Esophagus muscularis mucosa (tissue), 4 donors: ENCODE measurements around the gene MRC2.

Experiments used
- EP300 ChIP-seq: sonication (generic); formaldehyde crosslinking; IDR thresholded peaks from one replicate; pipeline ENCODE4 v1.6.1; 2017; ENCODE audit warnings: antibody characterized with exemption
- POLR2A ChIP-seq: fragments of 450-650 bp; IDR thresholded peaks from one replicate; pipeline ENCODE4 v1.6.1; 2017; ENCODE audit warnings: antibody characterized with exemption, moderate library complexity, mild to moderate bottlenecking, low read depth
- POLR2AphosphoS5 ChIP-seq, 2 donors: sonication (generic); formaldehyde crosslinking; IDR thresholded peaks; one replicate each; pipeline ENCODE4 v1.6.1; 2017; ENCODE audit warnings: antibody characterized with exemption in 2 of 2
- TF ChIP-seq, protein P1 (sequence below), 3 experiments: fragments of 200-600 bp in 2 of 3; fragments of 450-650 bp in 1 of 3; sonication (generic) in 2 of 3; IDR thresholded peaks; one replicate each; pipeline ENCODE4 v1.5.1; 2017 to 2019; ENCODE audit warnings: antibody characterized with exemption in 3 of 3, mild to moderate bottlenecking in 2 of 3, moderate library complexity in 1 of 3

DNA sequence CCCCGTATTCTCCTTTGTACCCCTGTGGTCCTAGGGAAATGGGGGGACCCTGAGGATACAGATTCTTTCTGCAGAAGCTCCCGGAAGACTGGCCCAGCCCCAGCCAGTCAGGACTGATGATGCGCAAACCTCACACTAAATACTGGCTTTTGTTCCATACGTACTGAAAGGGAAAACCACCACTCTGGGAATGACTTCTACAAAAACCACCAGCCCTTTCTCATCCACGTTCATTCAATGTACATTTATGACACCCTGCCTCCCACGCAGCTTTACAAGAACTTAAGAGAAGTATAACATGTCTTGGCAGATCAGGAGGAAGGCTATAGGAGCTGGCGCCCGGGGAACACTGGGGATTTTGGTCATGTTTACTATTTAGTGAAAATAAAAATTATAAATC is 110.0 kb downstream of the MRC2 start:
- TF ChIP-seq, protein P1, sequence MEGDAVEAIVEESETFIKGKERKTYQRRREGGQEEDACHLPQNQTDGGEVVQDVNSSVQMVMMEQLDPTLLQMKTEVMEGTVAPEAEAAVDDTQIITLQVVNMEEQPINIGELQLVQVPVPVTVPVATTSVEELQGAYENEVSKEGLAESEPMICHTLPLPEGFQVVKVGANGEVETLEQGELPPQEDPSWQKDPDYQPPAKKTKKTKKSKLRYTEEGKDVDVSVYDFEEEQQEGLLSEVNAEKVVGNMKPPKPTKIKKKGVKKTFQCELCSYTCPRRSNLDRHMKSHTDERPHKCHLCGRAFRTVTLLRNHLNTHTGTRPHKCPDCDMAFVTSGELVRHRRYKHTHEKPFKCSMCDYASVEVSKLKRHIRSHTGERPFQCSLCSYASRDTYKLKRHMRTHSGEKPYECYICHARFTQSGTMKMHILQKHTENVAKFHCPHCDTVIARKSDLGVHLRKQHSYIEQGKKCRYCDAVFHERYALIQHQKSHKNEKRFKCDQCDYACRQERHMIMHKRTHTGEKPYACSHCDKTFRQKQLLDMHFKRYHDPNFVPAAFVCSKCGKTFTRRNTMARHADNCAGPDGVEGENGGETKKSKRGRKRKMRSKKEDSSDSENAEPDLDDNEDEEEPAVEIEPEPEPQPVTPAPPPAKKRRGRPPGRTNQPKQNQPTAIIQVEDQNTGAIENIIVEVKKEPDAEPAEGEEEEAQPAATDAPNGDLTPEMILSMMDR (IDR thresholded peaks at IDR 0.05): no peak
- no peak for TF ChIP-seq POLR2A
- no peak for TF ChIP-seq EP300
- TF ChIP-seq POLR2AphosphoS5 (IDR thresholded peaks at IDR 0.05): no peak
